H9 (cell line): ENCODE measurements around the gene TAAR9. TPM values are rescaled to one million over a fixed set of nuclear protein-coding genes. Genes with fewer than 3 reads are reported as not detected.

Source experiments
- DNase-seq: peaks from one replicate; pipeline ENCODE4 v3.0.0-alpha.2; 2017
- H2AFZ ChIP-seq: one replicate; pipeline ENCODE4 v1.6.1; 2013; ENCODE audit warnings: mild to moderate bottlenecking, low read length, control low read depth, moderate library complexity
- H2AK5ac ChIP-seq: 2 replicates; pipeline ENCODE4 v1.6.1; 2013; ENCODE audit warnings: low read length, control low read depth, mixed read lengths; ENCODE audit not compliant: insufficient read length
- H2BK120ac ChIP-seq: one replicate; pipeline ENCODE4 v1.6.1; 2013; ENCODE audit warnings: low read depth, mild to moderate bottlenecking, low read length, control low read depth, inconsistent platforms; ENCODE audit not compliant: poor library complexity, severe bottlenecking
- H2BK12ac ChIP-seq: 2 replicates; pipeline ENCODE4 v1.6.1; 2013; ENCODE audit warnings: low read length, control low read depth, mixed read lengths, low read depth; ENCODE audit not compliant: insufficient read length
- H2BK15ac ChIP-seq: 2 replicates; pipeline ENCODE4 v1.6.1; 2013; ENCODE audit warnings: low read depth, low read length, control low read depth
- H2BK20ac ChIP-seq: one replicate; pipeline ENCODE4 v1.6.1; 2013; ENCODE audit warnings: low read depth, mild to moderate bottlenecking, low read length, control low read depth, inconsistent platforms; ENCODE audit not compliant: poor library complexity, severe bottlenecking
- H2BK5ac ChIP-seq: 2 replicates; pipeline ENCODE4 v1.6.1; 2013; ENCODE audit warnings: low read length, control low read depth, mixed read lengths; ENCODE audit not compliant: insufficient read length
- H3K14ac ChIP-seq: 2 replicates; pipeline ENCODE4 v1.6.1; 2013; ENCODE audit warnings: low read length, control low read depth; ENCODE audit not compliant: insufficient read depth
- H3K18ac ChIP-seq: 2 replicates; pipeline ENCODE4 v1.6.1; 2013; ENCODE audit warnings: low read depth, mild to moderate bottlenecking, mixed read lengths, low read length, control low read depth; ENCODE audit not compliant: insufficient read length
- H3K23ac ChIP-seq: 2 replicates; pipeline ENCODE4 v1.6.1; 2013; ENCODE audit warnings: low read length, control low read depth, mixed read lengths, low read depth; ENCODE audit not compliant: insufficient read length
- H3K23me2 ChIP-seq: 2 replicates; pipeline ENCODE4 v1.6.1; 2013; ENCODE audit warnings: low read depth, mild to moderate bottlenecking, mixed read lengths, low read length, control low read depth; ENCODE audit not compliant: insufficient read length, poor library complexity, severe bottlenecking
- H3K27ac ChIP-seq: 2 replicates; pipeline ENCODE4 v1.5.1; 2013; ENCODE audit warnings: low read length, control low read depth, mixed read lengths, low read depth; ENCODE audit not compliant: insufficient read length
- H3K27me3 ChIP-seq: 2 replicates; pipeline ENCODE4 v1.6.1; 2013; ENCODE audit warnings: low read length, control low read depth, inconsistent platforms; ENCODE audit not compliant: insufficient read depth
- H3K4ac ChIP-seq: 2 replicates; pipeline ENCODE4 v1.6.1; 2013; ENCODE audit warnings: low read depth, mild to moderate bottlenecking, control low read depth, inconsistent platforms, low read length, moderate library complexity
- H3K4me1 ChIP-seq: 2 replicates; pipeline ENCODE4 v1.6.1; 2013; ENCODE audit warnings: low read length, control low read depth, inconsistent platforms; ENCODE audit not compliant: insufficient read depth
- H3K4me2 ChIP-seq: 2 replicates; pipeline ENCODE4 v1.6.1; 2013; ENCODE audit warnings: low read length, control low read depth, mixed read lengths; ENCODE audit not compliant: insufficient read length, insufficient read depth
- H3K56ac ChIP-seq: 2 replicates; pipeline ENCODE4 v1.6.1; 2013; ENCODE audit warnings: low read depth, mild to moderate bottlenecking, mixed read lengths, low read length, control low read depth; ENCODE audit not compliant: insufficient read length
- H3K79me1 ChIP-seq: 2 replicates; pipeline ENCODE4 v1.6.1; 2013; ENCODE audit warnings: low read depth, mild to moderate bottlenecking, moderate library complexity, low read length, control low read depth, inconsistent platforms; ENCODE audit not compliant: insufficient read depth, poor library complexity, severe bottlenecking
- H3K79me2 ChIP-seq: 2 replicates; pipeline ENCODE4 v1.6.1; 2013; ENCODE audit warnings: low read length, control low read depth, inconsistent platforms; ENCODE audit not compliant: insufficient read depth
- H3K9ac ChIP-seq: 2 replicates; pipeline ENCODE4 v1.6.1; 2013; ENCODE audit warnings: low read length, control low read depth, mixed read lengths; ENCODE audit not compliant: insufficient read length; ENCODE audit errors: extremely low read depth
- H3K9me3 ChIP-seq: one replicate; pipeline ENCODE4 v1.6.1; 2013; ENCODE audit warnings: low read depth, low read length, inconsistent platforms; ENCODE audit not compliant: control insufficient read depth
- H3T11ph ChIP-seq: one replicate; pipeline ENCODE4 v1.6.1; 2013; ENCODE audit warnings: mild to moderate bottlenecking, low read length, control low read depth, inconsistent platforms
- H4K20me1 ChIP-seq: one replicate; pipeline ENCODE4 v1.6.1; 2013; ENCODE audit not compliant: control insufficient read depth, insufficient read length, insufficient read depth
- H4K5ac ChIP-seq: 2 replicates; pipeline ENCODE4 v1.6.1; 2013; ENCODE audit warnings: low read depth, mild to moderate bottlenecking, mixed read lengths, low read length, control low read depth; ENCODE audit not compliant: insufficient read length
- H4K8ac ChIP-seq: replicated peaks from 2 replicates; pipeline ENCODE4 v1.6.1; 2013; ENCODE audit warnings: low read length, control low read depth, mixed read lengths, low read depth; ENCODE audit not compliant: insufficient read length
- H4K91ac ChIP-seq: 2 replicates; pipeline ENCODE4 v1.6.1; 2013; ENCODE audit warnings: low read depth, mild to moderate bottlenecking, moderate library complexity, mixed read lengths, low read length, control low read depth; ENCODE audit not compliant: insufficient read length
- H3K27ac Mint-ChIP-seq, 3 experiments: 2 replicates in 2 of 3; 3 replicates in 1 of 3; pipeline ENCODE4 v1.8.0; 2020 to 2021; ENCODE audit warnings: mixed read lengths in 3 of 3, mild to moderate bottlenecking in 1 of 3, moderate library complexity in 1 of 3
- H3K27me3 Mint-ChIP-seq: 2 replicates; pipeline ENCODE4 v1.8.0; 2021; ENCODE audit warnings: low read depth, mild to moderate bottlenecking, moderate library complexity, mixed read lengths
- H3K36me3 Mint-ChIP-seq, 3 experiments: 2 replicates in 2 of 3; 3 replicates in 1 of 3; pipeline ENCODE4 v1.8.0; 2020 to 2021; ENCODE audit warnings: low read depth in 3 of 3, mixed read lengths in 3 of 3; ENCODE audit not compliant: insufficient read depth in 1 of 3
- H3K4me1 Mint-ChIP-seq, 2 experiments: 2 replicates each; pipeline ENCODE4 v1.8.0; 2020; ENCODE audit warnings: mixed read lengths in 2 of 2
- H3K4me3 Mint-ChIP-seq, 2 experiments: 2 replicates in 1 of 2; 3 replicates in 1 of 2; pipeline ENCODE4 v1.8.0; 2020 to 2021; ENCODE audit warnings: mild to moderate bottlenecking in 2 of 2, mixed read lengths in 2 of 2, moderate library complexity in 1 of 2
- H3K9me3 Mint-ChIP-seq, 2 experiments: 2 replicates in 1 of 2; 3 replicates in 1 of 2; pipeline ENCODE4 v1.8.0; 2020; ENCODE audit warnings: mild to moderate bottlenecking in 2 of 2, mixed read lengths in 2 of 2, moderate library complexity in 1 of 2
- CTCF ChIP-seq: fragments of 200-600 bp; sonication (generic); conservative IDR thresholded peaks from 3 replicates; pipeline ENCODE4 v1.8.0; 2021; ENCODE audit warnings: antibody characterized with exemption, mild to moderate bottlenecking
- WGBS: extraction: QIAGEN DNeasy Blood & Tissue Kit; methylation state at CpG from one replicate; pipeline ENCODE4 v1.1.7; 2013; ENCODE audit warnings: missing lambda C conversion rate, low lambda C conversion rate, mixed read lengths; ENCODE audit not compliant: insufficient read length; ENCODE audit errors: extremely low coverage; 5-methylcytosine and 5-hydroxymethylcytosine counted together
- total RNA-seq: library from RNA; stranded (reverse); gene quantifications from 2 replicates; pipeline ENCODE4 v1.2.1, GENCODE V29; 2021

The TAAR9 gene
- total RNA-seq, 1 experiment from 2014 or later: not detected

- Mint-ChIP-seq H3K4me1 (peaks cover 16% of the 10 kb centered on the region in 2 experiments), H3K4me3 (no peak overlapping the region), H3K27ac (no peak overlapping the region), H3K9me3 (no peaks in the 10 kb centered on the region), H3K27me3 (peaks cover 13% of the 10 kb centered on the region), H3K36me3 (no peaks in the 10 kb centered on the region)
- DNase-seq: no peak
- H3K23me2 ChIP-seq: no peaks in the 10 kb centered on the region
- no peak overlapping the region for H4K8ac ChIP-seq
- no peak overlapping the region for H2AFZ ChIP-seq
- TF ChIP-seq CTCF: no peak
- H3K9ac ChIP-seq: no peak overlapping the region
- H4K5ac ChIP-seq: no peak overlapping the region
- no peak overlapping the region for H2BK12ac ChIP-seq
- H3K79me1 ChIP-seq: no peaks in the 10 kb centered on the region
- H3K4me2 ChIP-seq: no peak overlapping the region
- H3T11ph ChIP-seq: no peak overlapping the region
- no peak overlapping the region for H2BK5ac ChIP-seq
- no peak overlapping the region for H2BK15ac ChIP-seq
- H3K79me2 ChIP-seq: peaks cover 2% of the 10 kb centered on the region; the same call in 1 of the 2 replicates
- no peak overlapping the region for H2BK20ac ChIP-seq
- H3K27me3 ChIP-seq: no peaks in the 10 kb centered on the region
- no peak overlapping the region for H4K91ac ChIP-seq
- H3K9me3 ChIP-seq: no peaks in the 10 kb centered on the region
- WGBS: no CpG with 5 or more reads among the region's 2 CpGs
- H3K14ac ChIP-seq: no peak overlapping the region
- H2BK120ac ChIP-seq: no peak overlapping the region
- H3K56ac ChIP-seq: no peak overlapping the region
- H3K4ac ChIP-seq: no peak overlapping the region
- no peaks in the 10 kb centered on the region for H4K20me1 ChIP-seq
- H3K23ac ChIP-seq: no peak overlapping the region
- H2AK5ac ChIP-seq: no peak overlapping the region
- H3K18ac ChIP-seq: no peak overlapping the region
- H3K4me1 ChIP-seq: no peaks in the 10 kb centered on the region; the same call in 1 of the 2 replicates
- no peak overlapping the region for H3K27ac ChIP-seq
These were observed 22.7 kb upstream of the TAAR9 start for GRCh38 chr6:132515386-132515785.
